GM10847 (cell line): ENCODE measurements around the gene SARS2.

Source experiments
- POLR2A ChIP-seq: IDR thresholded peaks from 2 replicates; pipeline ENCODE4 v1.6.1; 2011; ENCODE audit not compliant: insufficient read length; ENCODE audit errors: extremely low read depth

SARS2 gene

DNA sequence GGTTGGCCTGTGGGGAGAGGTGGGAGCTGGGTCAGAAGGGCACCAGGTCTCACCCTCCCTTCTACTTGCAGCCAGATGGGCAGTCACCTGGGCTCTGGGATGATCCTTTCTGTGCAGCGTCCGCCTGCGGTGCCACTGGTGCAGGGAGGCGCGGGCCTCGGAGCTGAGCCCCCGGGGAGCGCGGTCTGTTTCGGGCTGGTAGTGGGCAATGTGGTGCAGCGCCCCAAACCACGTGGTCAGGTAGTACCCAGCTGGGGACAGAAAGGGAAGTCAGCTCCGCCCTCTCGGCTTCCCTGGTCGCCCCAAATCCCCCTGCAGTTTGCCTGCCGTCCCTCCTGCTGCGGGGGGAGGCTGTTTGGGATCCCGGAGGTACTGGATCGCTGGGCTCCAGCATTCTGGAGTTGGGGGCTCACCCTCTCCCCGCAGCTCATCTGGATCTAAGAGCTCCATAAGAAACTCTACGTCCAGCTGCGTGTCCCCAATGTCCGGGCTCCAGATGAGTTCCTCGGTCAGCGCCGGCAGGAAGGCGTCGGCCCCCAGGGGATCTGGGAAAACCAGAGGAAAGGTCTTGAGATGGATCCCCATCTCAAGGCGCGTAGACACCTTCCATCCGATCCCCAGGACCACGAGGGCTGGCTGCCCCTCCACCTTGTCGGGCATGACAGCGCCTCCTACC, 61.3 kb downstream of the SARS2 start:
- no peak for TF ChIP-seq POLR2A

DNA sequence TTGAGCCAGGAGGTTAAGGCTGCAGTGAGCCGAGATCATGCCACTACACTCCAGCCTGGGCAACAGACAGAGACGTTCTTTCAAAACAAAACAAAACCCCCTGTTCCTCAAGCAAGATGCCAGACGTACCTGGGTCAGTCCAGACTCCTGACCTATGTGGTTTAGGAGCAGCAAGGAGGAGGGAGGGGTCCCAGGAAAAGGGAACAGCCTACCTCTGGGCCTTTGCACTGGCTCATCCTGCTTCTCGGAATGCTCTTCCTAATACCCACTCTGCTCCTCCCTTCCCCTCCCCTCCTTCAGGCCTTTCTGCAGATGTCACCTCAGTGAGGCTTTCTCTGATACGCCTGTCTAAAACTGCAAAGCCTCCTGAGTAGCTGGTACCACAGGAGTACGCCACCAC, 62.0 kb downstream of the SARS2 start:
- TF ChIP-seq POLR2A, result no peak

DNA sequence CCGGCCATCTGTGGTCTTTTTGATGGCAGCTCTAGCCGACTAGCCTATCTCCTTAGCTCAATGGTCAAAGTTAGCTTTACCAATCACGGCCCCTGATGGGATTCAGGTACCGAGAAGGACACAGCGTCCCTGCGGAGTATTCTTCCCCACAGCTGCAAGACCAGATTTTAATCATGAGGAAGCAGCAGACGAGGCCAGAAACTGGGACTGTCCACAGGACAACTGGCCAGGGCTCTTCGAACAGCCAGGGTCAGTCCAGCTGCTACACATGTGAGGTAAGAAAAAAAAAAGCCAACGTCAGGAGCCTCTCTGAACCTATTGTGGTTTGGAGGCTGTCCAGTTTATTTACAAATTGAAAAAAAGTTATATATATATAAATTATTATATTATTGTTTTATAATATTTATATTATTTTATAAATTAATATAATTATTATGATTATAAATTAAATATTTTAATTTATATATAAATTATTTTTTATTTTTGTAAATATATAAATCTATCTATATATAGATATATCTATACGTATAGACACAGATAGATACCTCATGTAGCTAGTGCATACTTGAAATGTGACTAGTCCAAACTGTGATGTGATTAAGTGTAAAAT, 63.3 kb downstream of the SARS2 start:
- no peak for TF ChIP-seq POLR2A
